Prostate gland (tissue), 2 donors: Measurements from ENCODE around the gene SPEN. TPM values are rescaled to one million over a fixed set of nuclear protein-coding genes. Genes with fewer than 3 reads are reported as not detected.

Experiments used
- DNase-seq: peaks from one replicate; pipeline ENCODE4 v3.0.0-alpha.2; 2019; ENCODE audit warnings: low spot score
- H3K27ac ChIP-seq, 2 donors: fragments of 200-600 bp; sonication (generic); 2 replicates each; pipeline ENCODE4 v1.5.1; 2017 to 2019
- H3K27me3 ChIP-seq: fragments of 200-600 bp; sonication (generic); replicated peaks from 2 replicates; pipeline ENCODE4 v1.5.1; 2019; ENCODE audit not compliant: insufficient read depth
- H3K36me3 ChIP-seq, 2 donors: fragments of 200-600 bp; sonication (generic); 1 replicate in 1 of 2; 2 replicates in 1 of 2; pipeline versions ENCODE4 v1.5.1 to v1.8.1; 2017 to 2019
- H3K4me1 ChIP-seq: fragments of 200-600 bp; sonication (generic); replicated peaks from 2 replicates; pipeline ENCODE4 v1.5.1; 2019
- H3K4me3 ChIP-seq, 2 donors: fragments of 200-600 bp; sonication (generic); 2 replicates each; pipeline ENCODE4 v1.5.1; 2017 to 2019
- H3K9me3 ChIP-seq: fragments of 200-600 bp; sonication (generic); 2 replicates; pipeline ENCODE4 v1.5.1; 2017
- CTCF ChIP-seq, 4 experiments: fragments of 200-600 bp in 2 of 4; fragments of 450-650 bp in 2 of 4; sonication (generic) in 2 of 4; IDR thresholded peaks; 1 replicate in 3 of 4; 2 replicates in 1 of 4; pipeline ENCODE4 v1.5.1; 2016 to 2019; ENCODE audit warnings: antibody characterized with exemption in 4 of 4, mild to moderate bottlenecking in 2 of 4, moderate library complexity in 2 of 4
- POLR2A ChIP-seq: fragments of 450-650 bp; IDR thresholded peaks from one replicate; pipeline ENCODE4 v1.6.1; 2016; ENCODE audit warnings: antibody characterized with exemption, mild to moderate bottlenecking
- POLR2AphosphoS5 ChIP-seq: sonication (generic); formaldehyde crosslinking; IDR thresholded peaks from one replicate; pipeline ENCODE4 v1.6.1; 2017; ENCODE audit warnings: antibody characterized with exemption
- WGBS: methylation state at CpG from one replicate; pipeline ENCODE4 v1.1.5; 2018; 5-methylcytosine and 5-hydroxymethylcytosine counted together
- intact Hi-C: fragments of 100-400 bp; cut with DNase I; formaldehyde crosslinking; loops from one replicate; pipeline ENCODE4 v1.14.2; 2022
- small RNA-seq, 2 donors: library from RNA; depleted of rRNA; stranded (forward); fragments of <200 nt; gene quantifications; one replicate each; pipeline ENCODE3, GENCODE V24; 2016
- total RNA-seq, 2 donors: library from RNA; depleted of rRNA; stranded (reverse); fragments of >200 nt; gene quantifications; one replicate each; pipeline ENCODE4 v1.1.0, GENCODE V29; 2016

Gene SPEN
- total RNA-seq, 2 donors from 2014 or later, result 31.9 to 48.3 TPM

GRCh38 chr1:15983275-15983674 is 135.8 kb downstream of the SPEN start:
- DNase-seq, result no peak
- 40% methylated on average over 1 of the region's 1 CpG for WGBS
- Histone ChIP-seq H3K27ac (no peak overlapping the region), H3K9me3 (no peaks in the 10 kb centered on the region), H3K4me1 (no peaks in the 10 kb centered on the region), H3K27me3 (no peaks in the 10 kb centered on the region), H3K4me3 (no peak overlapping the region), H3K36me3 (no peaks in the 10 kb centered on the region)
- intact Hi-C loops, result no loop called here
- no peak for TF ChIP-seq POLR2A
- no peak for TF ChIP-seq CTCF (IDR thresholded peaks at IDR 0.05)
- TF ChIP-seq POLR2AphosphoS5, result no peak

- intact Hi-C loops, result no loop called here
- 49% methylated on average over 5 of the region's 5 CpGs for WGBS
- no peaks in the 10 kb centered on the region for H3K9me3 ChIP-seq
Observed at GRCh38 chr1:15985611-15986297, 138.2 kb downstream of the SPEN start.

DNA sequence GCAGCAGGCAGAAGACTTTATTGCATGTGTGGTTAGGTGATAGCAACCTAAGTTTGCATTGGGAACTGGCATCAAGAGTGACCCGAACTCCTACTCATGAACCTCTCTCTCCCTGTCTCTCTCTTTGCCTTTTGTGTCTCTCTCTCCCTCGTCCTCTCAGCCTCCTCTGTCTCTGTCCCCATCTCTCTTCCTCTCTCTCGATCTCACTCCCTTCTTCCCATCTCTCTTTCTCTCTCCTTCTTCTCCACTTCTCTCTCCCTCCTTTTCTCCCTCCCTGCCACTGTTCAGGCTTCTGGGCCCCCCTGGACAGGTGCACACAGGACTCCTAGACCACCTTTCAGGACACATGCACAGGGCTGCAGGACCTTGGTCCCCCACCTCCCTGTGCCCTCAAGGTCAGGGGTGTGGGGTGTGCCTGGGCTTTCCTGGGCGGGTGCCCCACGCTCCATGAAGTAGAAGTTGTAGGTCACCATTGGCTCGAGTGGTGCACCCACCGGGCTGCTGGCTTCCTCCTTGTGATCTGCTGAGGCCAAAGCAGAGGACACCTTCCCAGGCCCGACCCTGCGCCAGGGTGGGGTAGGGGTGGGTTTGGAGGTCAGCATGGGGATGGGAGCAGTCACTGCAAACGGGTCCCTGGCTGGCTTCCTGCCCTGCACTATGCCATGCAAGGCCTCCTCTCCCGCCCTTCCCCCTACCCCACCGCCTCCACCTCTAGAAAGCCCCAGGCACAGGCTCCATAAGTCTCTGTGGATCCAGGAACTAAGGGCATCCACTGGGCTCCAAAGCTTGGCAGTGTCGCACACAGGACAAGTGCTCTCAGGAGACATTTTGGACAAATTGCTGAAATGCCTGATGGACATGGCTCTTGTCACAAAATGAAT is 141.6 kb downstream of the SPEN start:
- Histone ChIP-seq H3K27ac (no peak overlapping the region), H3K4me1 (no peaks in the 10 kb centered on the region), H3K36me3 (no peaks in the 10 kb centered on the region), H3K4me3 (no peak overlapping the region), H3K27me3 (no peaks in the 10 kb centered on the region), H3K9me3 (no peaks in the 10 kb centered on the region)
- TF ChIP-seq POLR2AphosphoS5, result no peak
- no peak for TF ChIP-seq CTCF (IDR thresholded peaks at IDR 0.05)
- no peak for TF ChIP-seq POLR2A
- DNase-seq, result no peak
- WGBS, result 83% methylated on average over 13 of the region's 13 CpGs
- intact Hi-C loops, result no loop called here

More at GRCh38 chr1:15985611-15986297, 138.2 kb downstream of the SPEN start:
- H3K27ac ChIP-seq, result no peak overlapping the region
- DNase-seq, result no peak
- no peaks in the 10 kb centered on the region for H3K27me3 ChIP-seq
- no peak overlapping the region for H3K4me3 ChIP-seq
- H3K36me3 ChIP-seq, result no peaks in the 10 kb centered on the region
- no peaks in the 10 kb centered on the region for H3K4me1 ChIP-seq
- TF ChIP-seq CTCF (IDR thresholded peaks at IDR 0.05) (no peak), POLR2AphosphoS5 (no peak), POLR2A (no peak)

DNA sequence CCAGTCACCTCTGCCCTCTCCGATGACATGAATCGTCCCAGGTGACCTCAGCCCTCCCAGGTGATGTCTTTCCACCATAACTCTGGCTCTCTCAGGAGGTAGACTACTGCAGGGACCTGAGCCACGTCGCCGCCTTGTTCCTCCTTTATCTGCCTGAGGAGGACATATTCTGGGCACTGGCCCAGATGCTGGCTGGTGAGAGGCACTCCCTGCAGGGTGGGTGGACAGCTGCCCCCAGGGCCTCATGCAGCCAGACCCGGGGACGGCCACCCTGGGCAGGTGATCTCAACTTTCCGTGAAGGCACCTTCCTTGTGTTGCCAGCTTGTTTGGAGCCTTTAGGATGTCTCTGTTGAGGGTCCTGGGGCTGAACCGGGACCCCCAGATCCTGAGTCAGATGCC is 142.3 kb downstream of the SPEN start:
- intact Hi-C loops, result loop anchor here (5.0 kb wide), 2 partner anchors 172 to 197 kb away; no protein-coding TSS in a partner anchor
- 55% methylated on average over 9 of the region's 9 CpGs for WGBS
- Histone ChIP-seq H3K9me3 (no peaks in the 10 kb centered on the region), H3K36me3 (no peaks in the 10 kb centered on the region), H3K27me3 (no peaks in the 10 kb centered on the region), H3K27ac (no peak overlapping the region), H3K4me3 (no peak overlapping the region), H3K4me1 (no peaks in the 10 kb centered on the region)
- TF ChIP-seq POLR2AphosphoS5 (no peak), CTCF (IDR thresholded peaks at IDR 0.05) (no peak), POLR2A (no peak)
- DNase-seq, result no peak

Small RNAs within 50 kb of the gene (small RNA-seq; reads per million reads assigned to genes)
- gene AL034555.1 (0 reads per million in 2 donors), gene AL355994.1 (0 reads per million in 2 donors), gene AL355994.5 (0 reads per million in 2 donors)

Other genes with a start within 250 kb of the SPEN start
- 10 to 100 TPM; 47.5 to 58.4 TPM for gene DDI2, start 230.2 kb upstream of the SPEN start, total RNA-seq
- gene PLEKHM2, start 163.4 kb upstream of the SPEN start, total RNA-seq, result 10 to 100 TPM; 29.0 to 60.4 TPM
- gene SLC25A34, start 111.4 kb upstream of the SPEN start, total RNA-seq, result 1 to 10 TPM; 1.1 to 1.4 TPM
- gene TMEM82, start 105.2 kb upstream of the SPEN start, total RNA-seq, result not detected
- 100 to 1,000 TPM in 1 of 2 donors, 10 to 100 TPM in 1; 33.1 to 111 TPM for gene FBLIM1, start 88.9 kb upstream of the SPEN start, total RNA-seq
- 1 to 10 TPM; 1.6 to 2.4 TPM for gene UQCRHL, start 40.1 kb upstream of the SPEN start, total RNA-seq
- gene ZBTB17, start 128.4 kb downstream of the SPEN start, total RNA-seq, result 10 to 100 TPM; 28.2 to 50.8 TPM
- 1 to 10 TPM in 1 of 2 donors, not detected in 1; 2.7 TPM for gene SRARP, start 156.5 kb downstream of the SPEN start, total RNA-seq
- gene HSPB7, start 170.3 kb downstream of the SPEN start, total RNA-seq, result 10 to 100 TPM; 11.4 to 20.4 TPM
- gene CLCNKA, start 174.3 kb downstream of the SPEN start, total RNA-seq, result 1 to 10 TPM in 1 of 2 donors, under 1 TPM in 1; 0.41 to 2.1 TPM
- 1 to 10 TPM; 1.0 to 1.9 TPM for gene CLCNKB, start 196.1 kb downstream of the SPEN start, total RNA-seq
- gene FAM131C, start 225.9 kb downstream of the SPEN start, total RNA-seq, result not detected